LNCaP clone FGC (cell line): ENCODE data around the gene SNX1.

Experiments used
- DNase-seq: peaks from one replicate; pipeline ENCODE4 v3.0.0-alpha.2; 2011; ENCODE audit warnings: low read depth
- H3K4me3 ChIP-seq: 2 replicates; pipeline ENCODE4 v1.5.1; 2011; ENCODE audit warnings: mild to moderate bottlenecking, low read depth, low read length, control low read depth
- TF ChIP-seq, protein P1 (sequence below): IDR thresholded peaks from 2 replicates; pipeline ENCODE4 v1.5.1; 2012; ENCODE audit warnings: mild to moderate bottlenecking; ENCODE audit not compliant: control insufficient read depth, insufficient read depth; ENCODE audit errors: extremely low read depth

SNX1 gene

GRCh38 chr15:64122444-64122843, 26.7 kb downstream of the SNX1 start:
- DNase-seq: no peak
- TF ChIP-seq, protein P1, sequence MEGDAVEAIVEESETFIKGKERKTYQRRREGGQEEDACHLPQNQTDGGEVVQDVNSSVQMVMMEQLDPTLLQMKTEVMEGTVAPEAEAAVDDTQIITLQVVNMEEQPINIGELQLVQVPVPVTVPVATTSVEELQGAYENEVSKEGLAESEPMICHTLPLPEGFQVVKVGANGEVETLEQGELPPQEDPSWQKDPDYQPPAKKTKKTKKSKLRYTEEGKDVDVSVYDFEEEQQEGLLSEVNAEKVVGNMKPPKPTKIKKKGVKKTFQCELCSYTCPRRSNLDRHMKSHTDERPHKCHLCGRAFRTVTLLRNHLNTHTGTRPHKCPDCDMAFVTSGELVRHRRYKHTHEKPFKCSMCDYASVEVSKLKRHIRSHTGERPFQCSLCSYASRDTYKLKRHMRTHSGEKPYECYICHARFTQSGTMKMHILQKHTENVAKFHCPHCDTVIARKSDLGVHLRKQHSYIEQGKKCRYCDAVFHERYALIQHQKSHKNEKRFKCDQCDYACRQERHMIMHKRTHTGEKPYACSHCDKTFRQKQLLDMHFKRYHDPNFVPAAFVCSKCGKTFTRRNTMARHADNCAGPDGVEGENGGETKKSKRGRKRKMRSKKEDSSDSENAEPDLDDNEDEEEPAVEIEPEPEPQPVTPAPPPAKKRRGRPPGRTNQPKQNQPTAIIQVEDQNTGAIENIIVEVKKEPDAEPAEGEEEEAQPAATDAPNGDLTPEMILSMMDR: no peak
- H3K4me3 ChIP-seq: no peak overlapping the region

DNA sequence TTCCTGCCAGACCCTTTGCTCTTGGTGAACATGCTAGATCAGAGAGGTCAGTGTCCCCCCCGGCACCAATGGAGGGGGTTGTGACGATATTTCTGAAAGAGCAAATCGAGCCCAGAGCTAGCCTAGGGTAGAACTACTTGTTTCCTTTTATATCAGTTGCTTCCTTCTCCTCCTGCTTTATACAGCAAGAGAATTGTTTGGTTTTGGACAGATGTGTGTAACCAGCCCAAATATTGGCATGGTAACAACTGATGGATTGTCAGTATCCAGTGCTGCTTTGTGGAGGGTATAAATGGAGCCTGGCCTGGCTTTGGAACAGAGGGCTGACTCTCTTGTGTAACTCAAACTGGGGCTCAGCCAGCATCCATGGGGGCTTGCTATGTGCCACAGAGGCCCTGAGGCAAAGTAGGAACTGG, 27.2 kb downstream of the SNX1 start:
- TF ChIP-seq, protein P1: no peak
- no peak overlapping the region for H3K4me3 ChIP-seq
- no peak for DNase-seq

GRCh38 chr15:64125978-64126377, 30.2 kb downstream of the SNX1 start:
- TF ChIP-seq, protein P1: no peak
- DNase-seq: no peak
- H3K4me3 ChIP-seq: no peak overlapping the region

DNA sequence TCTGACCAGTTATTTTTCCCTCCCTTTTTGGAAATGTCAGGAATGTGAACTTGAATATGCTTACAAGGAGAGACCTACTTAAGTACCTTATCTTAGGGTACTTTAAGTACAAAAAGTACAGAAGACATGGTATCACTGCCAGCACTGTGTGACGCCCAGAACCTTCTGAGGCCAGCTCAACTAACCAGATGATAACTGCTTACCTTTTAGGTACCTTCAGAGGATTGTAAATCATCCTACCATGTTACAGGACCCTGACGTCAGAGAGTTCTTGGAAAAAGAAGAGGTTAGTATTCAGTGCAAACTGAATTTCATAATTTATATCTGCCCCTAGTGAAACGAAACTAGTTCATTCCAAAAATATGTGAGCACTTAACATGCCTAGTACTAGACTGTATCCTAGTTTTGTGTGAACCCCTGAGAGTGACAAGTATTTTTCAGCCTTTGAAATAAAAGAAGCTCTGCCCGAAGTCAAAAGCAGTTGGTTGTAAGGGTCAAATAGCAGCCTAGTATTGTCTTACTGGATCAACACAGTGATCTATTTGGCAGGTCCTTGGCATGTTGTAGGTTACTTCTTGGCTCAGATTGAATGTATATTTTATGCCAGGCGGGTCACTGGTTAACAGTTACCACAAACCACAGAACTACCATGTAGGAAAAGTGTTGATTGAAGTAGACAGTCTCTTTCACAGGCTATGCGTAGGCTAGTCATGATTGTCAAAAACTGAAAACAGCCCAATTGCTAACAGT, 31.9 kb downstream of the SNX1 start:
- TF ChIP-seq, protein P1: no peak
- DNase-seq: no peak
- no peak overlapping the region for H3K4me3 ChIP-seq

- DNase-seq: no peak
- H3K4me3 ChIP-seq: no peak overlapping the region
- TF ChIP-seq, protein P1: no peak
Observed at GRCh38 chr15:64130159-64130558, 34.4 kb downstream of the SNX1 start.

DNA sequence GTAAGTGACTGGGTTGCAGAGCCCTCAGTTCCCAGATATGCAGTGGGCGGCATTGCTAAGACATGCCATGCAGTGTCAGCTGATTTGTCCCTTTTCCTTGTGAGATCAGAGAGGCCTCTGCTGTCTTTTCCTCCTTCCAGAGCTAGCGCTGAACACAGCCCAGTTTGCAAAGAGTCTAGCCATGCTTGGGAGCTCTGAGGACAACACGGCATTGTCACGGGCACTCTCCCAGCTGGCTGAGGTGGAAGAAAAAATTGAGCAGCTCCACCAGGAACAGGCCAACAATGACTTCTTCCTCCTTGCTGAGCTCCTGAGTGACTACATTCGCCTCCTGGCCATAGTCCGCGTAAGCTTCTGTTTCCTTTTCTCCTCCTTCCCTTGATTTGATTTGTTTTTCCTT, 35.8 kb downstream of the SNX1 start:
- TF ChIP-seq, protein P1: no peak

DNA sequence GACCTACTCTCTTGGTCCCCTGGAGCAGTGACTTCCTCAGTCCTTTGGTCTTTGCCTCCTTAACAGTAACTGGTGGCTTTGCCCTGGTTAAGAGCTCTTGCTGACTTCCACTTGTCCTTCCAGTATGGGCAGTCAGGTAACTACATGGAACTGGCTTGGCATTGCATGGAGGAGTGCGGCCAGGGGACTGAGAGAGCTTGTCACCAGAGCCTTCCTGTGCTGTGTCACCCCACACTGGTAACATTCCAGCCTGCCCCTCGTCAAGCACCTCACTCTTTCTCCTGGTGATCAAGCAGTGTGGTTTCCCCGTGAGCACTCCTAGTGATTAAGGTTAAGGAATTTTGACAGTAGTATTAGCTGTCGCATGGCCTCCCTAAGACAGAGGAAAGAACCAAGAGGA, 36.4 kb downstream of the SNX1 start:
- TF ChIP-seq, protein P1: no peak
- no peak overlapping the region for H3K4me3 ChIP-seq
- DNase-seq: no peak

More for the DNA sequence above, 35.8 kb downstream of the SNX1 start:
- H3K4me3 ChIP-seq: no peak overlapping the region
- DNase-seq: no peak
